Suprapubic skin (tissue), 4 donors: ENCODE measurements around the gene CD79A.

Source experiments
- POLR2A ChIP-seq, 2 donors: fragments of 450-650 bp; IDR thresholded peaks; one replicate each; pipeline ENCODE4 v1.6.1; 2017; ENCODE audit warnings: antibody characterized with exemption in 2 of 2, mild to moderate bottlenecking in 2 of 2, moderate library complexity in 2 of 2
- POLR2AphosphoS5 ChIP-seq, 3 donors: sonication (generic); formaldehyde crosslinking; IDR thresholded peaks; one replicate each; pipeline ENCODE4 v1.6.1; 2017; ENCODE audit warnings: antibody characterized with exemption in 3 of 3
- TF ChIP-seq, protein P1 (sequence below), 2 donors: fragments of 200-600 bp in 1 of 2; fragments of 450-650 bp in 1 of 2; sonication (generic) in 1 of 2; IDR thresholded peaks; one replicate each; pipeline ENCODE4 v1.5.1; 2016 to 2019; ENCODE audit warnings: antibody characterized with exemption in 2 of 2, mild to moderate bottlenecking in 1 of 2, moderate library complexity in 1 of 2

GRCh38 chr19:41863209-41863931, 13.7 kb upstream of the CD79A start:
- TF ChIP-seq, protein P1, sequence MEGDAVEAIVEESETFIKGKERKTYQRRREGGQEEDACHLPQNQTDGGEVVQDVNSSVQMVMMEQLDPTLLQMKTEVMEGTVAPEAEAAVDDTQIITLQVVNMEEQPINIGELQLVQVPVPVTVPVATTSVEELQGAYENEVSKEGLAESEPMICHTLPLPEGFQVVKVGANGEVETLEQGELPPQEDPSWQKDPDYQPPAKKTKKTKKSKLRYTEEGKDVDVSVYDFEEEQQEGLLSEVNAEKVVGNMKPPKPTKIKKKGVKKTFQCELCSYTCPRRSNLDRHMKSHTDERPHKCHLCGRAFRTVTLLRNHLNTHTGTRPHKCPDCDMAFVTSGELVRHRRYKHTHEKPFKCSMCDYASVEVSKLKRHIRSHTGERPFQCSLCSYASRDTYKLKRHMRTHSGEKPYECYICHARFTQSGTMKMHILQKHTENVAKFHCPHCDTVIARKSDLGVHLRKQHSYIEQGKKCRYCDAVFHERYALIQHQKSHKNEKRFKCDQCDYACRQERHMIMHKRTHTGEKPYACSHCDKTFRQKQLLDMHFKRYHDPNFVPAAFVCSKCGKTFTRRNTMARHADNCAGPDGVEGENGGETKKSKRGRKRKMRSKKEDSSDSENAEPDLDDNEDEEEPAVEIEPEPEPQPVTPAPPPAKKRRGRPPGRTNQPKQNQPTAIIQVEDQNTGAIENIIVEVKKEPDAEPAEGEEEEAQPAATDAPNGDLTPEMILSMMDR (IDR thresholded peaks at IDR 0.05) = no peak
- TF ChIP-seq POLR2AphosphoS5 (IDR thresholded peaks at IDR 0.05) (no peak), POLR2A (IDR thresholded peaks at IDR 0.05) (no peak)
